Stimulated activated CD4-positive, alpha-beta T cell treated with anti-CD3 and anti-CD28 coated beads, Interleukin-1b, Interleukin-23, amount 100 ng/mL, for 4 hours (primary cell): ENCODE data around the gene SNRPE.
"Not testable (repeated sequence)": the region's sequence is repeated elsewhere in the genome, so short reads cannot be mapped to it uniquely, and the experiment has no call there.

Source experiments
- DNase-seq, 2 donors: peaks; one replicate each; pipeline ENCODE4 v3.0.0-alpha.2; 2020; ENCODE audit warnings: low read depth in 2 of 2

The SNRPE gene

GRCh38 chr1:203861379-203862184, at the start of gene SNRPE:
Gene SNRPE (plus strand): TSS chr1:203861599. CDS start chr1:203861660, 61 bp downstream.
- peak; percentile 92 to 94 for DNase-seq

- DNase-seq = no peak
Measured at GRCh38 chr1:203813581-203814341, 47.6 kb upstream of the SNRPE start.

- DNase-seq = no peak
Measured at GRCh38 chr1:203818399-203818798, 43.0 kb upstream of the SNRPE start.

- DNase-seq = no peak
Measured at GRCh38 chr1:203823306-203823705, 38.1 kb upstream of the SNRPE start.

GRCh38 chr1:203826175-203826574, 35.2 kb upstream of the SNRPE start:
- DNase-seq = no peak

- no peak for DNase-seq
Measured at GRCh38 chr1:203828002-203828401, 33.4 kb upstream of the SNRPE start.

- no peak for DNase-seq
Measured at GRCh38 chr1:203828503-203828902, 32.9 kb upstream of the SNRPE start.

GRCh38 chr1:203829247-203829646, 32.2 kb upstream of the SNRPE start:
- DNase-seq = not testable (repeated sequence)

GRCh38 chr1:203835476-203835875, 25.9 kb upstream of the SNRPE start:
- DNase-seq = no peak

GRCh38 chr1:203839081-203839480, 22.3 kb upstream of the SNRPE start:
- no peak for DNase-seq

- no peak for DNase-seq
Measured at GRCh38 chr1:203840208-203840808, 21.1 kb upstream of the SNRPE start.

GRCh38 chr1:203842559-203842876, 18.9 kb upstream of the SNRPE start:
- no peak for DNase-seq

GRCh38 chr1:203843435-203843834, 18.0 kb upstream of the SNRPE start:
- no peak for DNase-seq

GRCh38 chr1:203853112-203853511, 8.3 kb upstream of the SNRPE start:
- DNase-seq = not testable (repeated sequence)

GRCh38 chr1:203858055-203858454, 3.3 kb upstream of the SNRPE start:
- no peak for DNase-seq

GRCh38 chr1:203858975-203859374, 2.4 kb upstream of the SNRPE start:
- DNase-seq = no peak

GRCh38 chr1:203860396-203861025, 888 bp upstream of the SNRPE start:
- DNase-seq = no peak

GRCh38 chr1:203867802-203868201, 6.4 kb downstream of the SNRPE start:
- no peak for DNase-seq

- no peak for DNase-seq
Measured at GRCh38 chr1:203870245-203870644, 8.8 kb downstream of the SNRPE start.

- DNase-seq = no peak
Measured at GRCh38 chr1:203871114-203871880, 9.9 kb downstream of the SNRPE start.

- no peak for DNase-seq
Measured at GRCh38 chr1:203873094-203873493, 11.7 kb downstream of the SNRPE start.

GRCh38 chr1:203878422-203878821, 17.0 kb downstream of the SNRPE start:
- DNase-seq = no peak
